GM21825 (cell line): ENCODE data around the gene LHB.
"Not testable (repeated sequence)": the region's sequence is repeated elsewhere in the genome, so short reads cannot be mapped to it uniquely, and the experiment has no call there.

Experiments used
- ATAC-seq: cut with Tn5 transposase; IDR thresholded peaks from one replicate; pipeline ENCODE4 v1.9.1; 2021; ENCODE audit warnings: mild to moderate bottlenecking, moderate library complexity; ENCODE audit not compliant: unreplicated experiment

The LHB gene

GRCh38 chr19:49038557-49039276, 21.8 kb upstream of the LHB start:
- ATAC-seq = not testable (repeated sequence)

- not testable (repeated sequence) for ATAC-seq
Observed at GRCh38 chr19:49038111-49038510, 21.2 kb upstream of the LHB start.

- ATAC-seq = not testable (repeated sequence)
Observed at GRCh38 chr19:49036815-49037214, 19.9 kb upstream of the LHB start, which contains the start of gene CGB1. CGB1 (minus strand) TSS chr19:49036895; CDS start chr19:49036711, 184 bp downstream.

- ATAC-seq = not testable (repeated sequence)
Observed at GRCh38 chr19:49031642-49032301, 14.9 kb upstream of the LHB start, which contains the start of gene CGB2. CGB2 (plus strand) TSS chr19:49031890; CDS start chr19:49032096, 206 bp downstream.

GRCh38 chr19:49030323-49030722, 13.4 kb upstream of the LHB start:
- not testable (repeated sequence) for ATAC-seq

- ATAC-seq = not testable (repeated sequence)
Observed at GRCh38 chr19:49029749-49030148, 12.9 kb upstream of the LHB start.

- ATAC-seq = not testable (repeated sequence)
Observed at GRCh38 chr19:49028686-49029085, 11.8 kb upstream of the LHB start.

GRCh38 chr19:49025599-49025998, 8.7 kb upstream of the LHB start:
- not testable (repeated sequence) for ATAC-seq

- not testable (repeated sequence) for ATAC-seq
Observed at GRCh38 chr19:49025088-49025487, 8.2 kb upstream of the LHB start.

GRCh38 chr19:49024233-49024632, 7.3 kb upstream of the LHB start, which contains the start of gene CGB3:
CGB3 (minus strand) TSS chr19:49024333; CDS start chr19:49023971, 362 bp downstream.
- ATAC-seq = not testable (repeated sequence)

- ATAC-seq = no peak
Observed at GRCh38 chr19:49022116-49022515, 5.2 kb upstream of the LHB start.

- ATAC-seq = no peak
Observed at GRCh38 chr19:49020931-49021895, 4.3 kb upstream of the LHB start.

- ATAC-seq = no peak
Observed at GRCh38 chr19:49020342-49020741, 3.5 kb upstream of the LHB start.

GRCh38 chr19:49019242-49019932, 2.5 kb upstream of the LHB start:
- ATAC-seq = no peak

- not testable (repeated sequence) for ATAC-seq
Observed at GRCh38 chr19:49018388-49019241, 1.7 kb upstream of the LHB start.

GRCh38 chr19:49017666-49018351, 918 bp upstream of the LHB start:
- peak; percentile 38 for ATAC-seq

GRCh38 chr19:49016067-49016839, 638 bp downstream of the LHB start:
- no peak for ATAC-seq

GRCh38 chr19:49014870-49015255, 2.0 kb downstream of the LHB start:
- ATAC-seq = no peak
